ENCODE results near the gene MACROD2.

Gene MACROD2

DNA sequence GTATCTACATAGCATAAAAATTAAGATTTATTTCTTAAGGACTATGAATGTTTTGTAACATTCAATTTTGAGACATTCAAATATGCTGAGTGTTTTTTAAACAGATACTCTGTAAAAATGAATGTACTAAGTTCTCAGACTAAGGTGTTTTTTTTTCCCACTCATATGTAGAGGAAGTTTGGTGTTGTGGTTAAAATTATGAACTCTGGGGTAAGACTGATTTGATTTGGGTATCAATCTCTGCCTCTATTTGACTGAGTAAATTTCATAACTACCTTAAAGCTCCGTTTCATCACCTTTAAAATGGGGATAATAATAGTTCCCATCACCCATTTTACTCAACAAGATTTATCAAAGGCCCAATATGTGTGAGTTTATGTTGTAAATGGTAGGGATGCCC is 728.7 kb downstream of the MACROD2 start:
- TF ChIP-seq CTCF (IDR thresholded peaks at IDR 0.05; ENCODE audit: extremely low read depth, missing control alignments) = no peak
- no peak for DNase-seq (ENCODE audit: low spot score)

GRCh38 chr20:14724468-14724867 is 729.2 kb downstream of the MACROD2 start:
- TF ChIP-seq CTCF (IDR thresholded peaks at IDR 0.05; ENCODE audit: extremely low read depth, missing control alignments) = no peak
- DNase-seq (ENCODE audit: low spot score) = no peak

DNA sequence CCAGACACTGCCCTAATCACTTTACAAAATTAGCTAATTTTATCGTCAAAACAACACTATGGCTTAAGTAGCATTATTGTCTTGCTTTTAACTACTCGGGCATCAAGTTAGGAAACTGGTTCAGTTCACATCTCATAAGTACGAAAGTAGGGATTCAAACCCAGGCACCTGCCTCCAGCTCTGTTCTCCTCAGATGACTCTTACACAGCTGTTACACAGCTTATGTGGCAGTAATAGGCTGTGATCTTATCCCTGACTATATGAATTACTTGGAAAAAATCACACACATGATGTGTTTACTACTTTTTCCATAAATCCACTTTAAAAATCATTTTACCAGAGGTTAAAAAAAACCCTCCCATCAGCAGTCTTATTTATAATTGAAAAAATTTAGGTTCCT is 731.3 kb downstream of the MACROD2 start:
- DNase-seq (ENCODE audit: low spot score) = no peak
- TF ChIP-seq CTCF (IDR thresholded peaks at IDR 0.05; ENCODE audit: extremely low read depth, missing control alignments) = no peak

DNA sequence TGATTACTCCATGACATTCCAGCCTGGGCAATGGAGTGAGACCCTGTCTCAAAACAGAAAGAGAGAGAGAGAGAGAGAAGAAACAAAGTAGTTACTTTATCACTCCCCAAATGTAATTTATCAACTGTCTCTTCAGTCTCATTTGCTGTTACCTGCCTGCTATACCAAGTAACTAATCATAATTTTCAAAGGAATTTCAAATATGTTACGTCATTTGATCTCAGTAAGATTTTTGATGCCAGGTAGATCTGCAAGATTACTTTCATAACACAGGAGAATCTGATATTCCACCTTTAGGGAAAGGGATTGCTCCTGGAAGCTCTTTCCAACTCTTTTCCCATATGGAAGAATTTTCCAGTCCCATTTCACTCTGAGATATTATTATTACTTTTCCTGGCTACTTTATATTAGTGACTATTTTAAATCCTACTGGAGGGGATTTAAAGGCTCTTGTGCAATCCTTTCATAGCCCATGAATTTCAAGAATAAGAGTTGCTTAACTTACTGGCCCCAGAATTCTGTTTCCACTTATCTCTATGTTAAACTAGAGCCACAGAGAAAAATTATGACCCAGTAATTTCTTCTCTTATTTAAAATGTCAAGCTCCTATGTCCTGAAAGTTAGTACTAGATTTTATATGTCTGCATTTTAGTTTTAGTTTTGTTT is 732.3 kb downstream of the MACROD2 start:
- no peak for TF ChIP-seq CTCF (IDR thresholded peaks at IDR 0.05; ENCODE audit: extremely low read depth, missing control alignments)
- no peak for DNase-seq (ENCODE audit: low spot score)

DNA sequence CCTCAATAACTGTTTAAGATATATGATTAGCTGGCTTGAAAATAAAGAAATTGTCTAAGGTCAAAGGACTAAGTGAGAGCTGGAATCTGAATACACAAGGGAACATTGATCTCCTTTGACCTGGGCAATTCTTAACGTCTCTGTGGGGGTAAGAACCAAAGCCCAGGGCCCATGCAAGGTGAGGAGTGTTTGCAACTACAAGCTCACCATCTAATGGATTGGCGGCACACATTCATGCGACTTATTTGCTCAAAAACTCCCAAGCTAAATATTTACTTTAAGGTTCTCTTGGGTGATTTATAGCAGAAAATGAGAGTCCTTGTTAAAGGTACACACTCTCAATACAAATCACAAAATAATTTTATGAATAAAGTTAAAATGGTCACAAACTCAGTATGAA is 734.1 kb downstream of the MACROD2 start:
- no peak for TF ChIP-seq CTCF (IDR thresholded peaks at IDR 0.05; ENCODE audit: extremely low read depth, missing control alignments)
- no peak for DNase-seq (ENCODE audit: low spot score)

GRCh38 chr20:14732343-14732742 is 737.0 kb downstream of the MACROD2 start:
- no peak for TF ChIP-seq CTCF (IDR thresholded peaks at IDR 0.05; ENCODE audit: extremely low read depth, missing control alignments)
- no peak for DNase-seq (ENCODE audit: low spot score)

- no peak for DNase-seq (ENCODE audit: low spot score)
- no peak for TF ChIP-seq CTCF (IDR thresholded peaks at IDR 0.05; ENCODE audit: extremely low read depth, missing control alignments)
Measured at GRCh38 chr20:14732996-14733395, 737.7 kb downstream of the MACROD2 start.
